ENCODE data around the gene TCF12. TPM values are rescaled to one million over a fixed set of nuclear protein-coding genes. Genes with fewer than 3 reads are reported as not detected.

TCF12 gene
- polyA plus RNA-seq, 4 donors = 15.4 to 62.0 (median 18.5) TPM

DNA sequence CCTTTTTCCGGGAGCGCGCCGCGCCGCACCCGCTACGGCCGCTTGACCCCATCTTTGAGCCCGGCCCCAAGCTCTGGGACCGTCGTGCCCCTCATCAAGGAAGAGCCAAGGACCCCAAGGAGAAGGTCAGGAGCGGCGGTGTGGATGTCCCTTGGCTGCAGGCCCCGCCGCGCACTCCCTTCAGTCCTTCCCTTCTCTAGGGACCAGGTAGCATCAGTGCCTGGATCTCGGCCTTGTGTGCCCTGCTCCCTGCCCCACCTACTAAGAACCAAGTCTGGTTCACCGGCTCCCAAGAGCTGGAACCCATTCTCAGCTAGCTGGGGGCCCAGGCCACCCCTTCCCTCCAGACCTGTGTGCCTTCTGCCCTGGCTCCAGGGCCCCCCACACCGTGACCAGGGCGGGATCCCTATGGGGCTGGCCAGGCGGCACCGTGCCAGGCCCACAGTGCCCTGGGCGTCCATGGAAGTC lies 388.5 kb downstream of the TCF12 start:
- DNase-seq (no peak), FAIRE-seq (no peak)
- H3K36me3 ChIP-seq (ENCODE audit: control insufficient read depth in 3 of 3, insufficient read depth in 2 of 3, low read depth in 1 of 3, low read length in 3 of 3) = no peaks in the 10 kb centered on the region
- WGBS, 3 donors = 38 to 46% (median 41%) methylated on average over 24 of the region's 24 CpGs
- no peaks in the 10 kb centered on the region for H3K9me3 ChIP-seq (ENCODE audit: control insufficient read depth in 2 of 2, insufficient read depth in 1 of 2, low read depth in 1 of 2, low read length in 1 of 2)
- H3K4me3 ChIP-seq (ENCODE audit: low read depth in 1 of 3, low read length in 3 of 3) = peak overlapping the region in 2 of 3 donors; percentile 48 to 73
- peaks cover 0 to 47% (median 0%) of the 10 kb centered on the region in 3 donors for H3K4me1 ChIP-seq (ENCODE audit: control insufficient read depth in 3 of 3, insufficient read depth in 2 of 3, low read depth in 1 of 3, low read length in 2 of 3)
- H3K27me3 ChIP-seq (ENCODE audit: control insufficient read depth in 3 of 3, insufficient read depth in 3 of 3, low read length in 3 of 3) = no peaks in the 10 kb centered on the region
- H3K27ac ChIP-seq (ENCODE audit: low read depth in 1 of 3, low read length in 2 of 3) = peak overlapping the region in 2 of 3 donors; percentile 26 to 72

DNA sequence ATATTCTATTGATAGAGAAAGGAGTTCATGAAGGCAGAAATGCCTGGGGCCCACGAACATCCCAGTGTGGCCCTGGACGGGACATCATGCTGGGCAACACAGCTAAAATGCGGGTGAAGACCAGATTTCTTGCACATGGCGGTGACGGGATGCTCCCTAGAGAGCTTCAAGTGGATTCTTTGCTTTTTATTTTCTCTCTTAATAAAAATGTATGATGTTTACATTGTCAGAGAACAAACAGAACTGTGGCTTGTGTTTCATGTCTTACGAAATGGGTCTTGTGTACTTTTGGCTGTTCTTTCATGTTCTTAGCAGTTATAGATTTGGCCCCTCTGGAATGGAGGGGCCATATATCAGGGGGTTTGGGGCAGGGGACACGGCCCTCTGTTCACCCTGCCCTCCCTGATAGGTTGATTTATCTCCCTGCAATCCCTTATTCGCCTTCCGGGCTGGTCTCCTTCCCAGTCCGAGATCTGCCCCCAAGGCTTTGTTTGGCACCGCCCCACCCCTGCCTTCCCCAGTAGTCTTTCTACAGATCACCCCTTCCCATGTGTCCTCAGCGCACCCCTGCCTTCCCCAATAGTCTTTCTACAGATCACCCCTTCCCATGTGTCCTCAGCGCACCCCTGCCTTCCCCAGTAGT lies 389.2 kb downstream of the TCF12 start:
- H3K9me3 ChIP-seq (ENCODE audit: control insufficient read depth in 2 of 2, insufficient read depth in 1 of 2, low read depth in 1 of 2, low read length in 1 of 2) = no peaks in the 10 kb centered on the region
- no peaks in the 10 kb centered on the region for H3K36me3 ChIP-seq (ENCODE audit: control insufficient read depth in 3 of 3, insufficient read depth in 2 of 3, low read depth in 1 of 3, low read length in 3 of 3)
- H3K27me3 ChIP-seq (ENCODE audit: control insufficient read depth in 3 of 3, insufficient read depth in 3 of 3, low read length in 3 of 3) = no peaks in the 10 kb centered on the region
- WGBS, 3 donors = 76 to 84% (median 81%) methylated on average over 12 to 13 of the region's 13 CpGs
- DNase-seq (no peak), FAIRE-seq (no peak)
- H3K4me1 ChIP-seq (ENCODE audit: control insufficient read depth in 3 of 3, insufficient read depth in 2 of 3, low read depth in 1 of 3, low read length in 2 of 3) = peaks cover 0 to 53% (median 0%) of the 10 kb centered on the region in 3 donors
- no peak overlapping the region for H3K4me3 ChIP-seq (ENCODE audit: low read depth in 1 of 3, low read length in 3 of 3)
- no peak overlapping the region for H3K27ac ChIP-seq (ENCODE audit: low read depth in 1 of 3, low read length in 2 of 3)

DNA sequence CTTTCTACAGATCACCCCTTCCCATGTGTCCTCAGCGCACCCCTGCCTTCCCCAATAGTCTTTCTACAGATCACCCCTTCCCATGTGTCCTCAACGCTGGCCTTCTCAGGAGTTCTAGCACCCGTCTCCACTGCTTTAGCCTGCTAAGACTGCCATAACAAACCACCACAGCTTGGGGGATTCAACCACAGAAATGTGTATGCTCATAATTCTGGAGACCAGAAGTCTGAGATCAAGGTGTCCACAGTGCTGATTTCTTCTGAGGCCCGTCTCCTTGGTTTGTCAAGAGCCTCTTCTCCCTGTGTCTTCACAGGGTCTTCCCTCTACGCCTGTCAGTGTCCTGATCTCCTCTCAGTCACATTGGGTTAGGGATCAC lies 389.7 kb downstream of the TCF12 start:
- H3K27ac ChIP-seq (ENCODE audit: low read depth in 1 of 3, low read length in 2 of 3) = no peak overlapping the region
- H3K4me1 ChIP-seq (ENCODE audit: control insufficient read depth in 3 of 3, insufficient read depth in 2 of 3, low read depth in 1 of 3, low read length in 2 of 3) = peaks cover 0 to 58% (median 2%) of the 10 kb centered on the region in 3 donors

DNA sequence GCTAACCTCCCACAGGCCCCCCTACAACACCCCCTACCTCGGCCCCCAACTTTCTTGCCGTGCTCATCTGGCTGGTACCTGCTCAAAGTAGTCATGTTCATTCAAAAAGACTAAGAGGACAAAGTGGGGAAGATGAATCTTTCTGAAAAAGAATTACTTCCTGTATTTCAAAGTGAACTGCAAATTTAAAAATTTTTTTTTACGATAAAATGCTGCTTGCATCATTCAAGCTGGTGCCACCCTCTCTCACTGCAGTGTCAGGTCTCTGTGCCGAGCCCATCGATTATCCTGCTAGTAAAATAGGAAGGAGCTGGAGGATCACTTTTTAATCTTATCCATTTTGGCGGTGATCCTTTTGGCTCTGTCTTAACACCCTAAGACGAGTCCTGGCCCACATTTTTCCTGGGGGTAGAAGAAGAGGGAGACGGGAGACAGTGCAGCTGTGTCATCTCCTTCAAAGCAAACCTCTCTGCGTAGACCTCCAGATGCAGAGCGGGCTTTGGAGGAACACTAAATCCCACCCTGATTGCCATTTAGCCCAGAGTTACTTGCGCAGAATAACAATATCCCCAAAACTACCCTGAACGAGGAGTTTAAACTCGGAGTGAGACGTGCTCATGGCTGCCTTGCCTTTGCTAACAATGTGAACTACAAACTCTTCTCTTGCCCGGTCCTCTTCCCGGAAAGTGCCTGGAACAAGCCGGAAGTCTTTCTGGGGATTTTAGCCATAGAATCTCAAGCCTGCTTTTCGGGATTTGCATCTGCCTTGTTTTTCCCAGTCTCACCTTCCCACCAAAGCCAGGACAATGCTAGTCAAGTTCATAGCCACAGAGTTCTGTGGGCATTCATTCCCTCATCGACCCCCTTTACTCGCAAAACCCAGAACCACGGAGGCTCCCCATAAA lies 391.7 kb downstream of the TCF12 start:
- H3K27me3 ChIP-seq (ENCODE audit: control insufficient read depth in 3 of 3, insufficient read depth in 3 of 3, low read length in 3 of 3) = no peaks in the 10 kb centered on the region
- peak overlapping the region in 2 of 3 donors; percentile 89 to 95 for H3K27ac ChIP-seq (ENCODE audit: low read depth in 1 of 3, low read length in 2 of 3)
- peaks cover 0 to 64% (median 2%) of the 10 kb centered on the region in 3 donors for H3K4me1 ChIP-seq (ENCODE audit: control insufficient read depth in 3 of 3, insufficient read depth in 2 of 3, low read depth in 1 of 3, low read length in 2 of 3)
- no peaks in the 10 kb centered on the region for H3K9me3 ChIP-seq (ENCODE audit: control insufficient read depth in 2 of 2, insufficient read depth in 1 of 2, low read depth in 1 of 2, low read length in 1 of 2)
- FAIRE-seq = no peak
- no peak overlapping the region for H3K4me3 ChIP-seq (ENCODE audit: low read depth in 1 of 3, low read length in 3 of 3)
- no peak for DNase-seq
- WGBS, 3 donors = 77 to 91% (median 88%) methylated on average over 21 of the region's 21 CpGs
- no peaks in the 10 kb centered on the region for H3K36me3 ChIP-seq (ENCODE audit: control insufficient read depth in 3 of 3, insufficient read depth in 2 of 3, low read depth in 1 of 3, low read length in 3 of 3)

More for the DNA sequence above, 389.7 kb downstream of the TCF12 start:
- H3K27me3 ChIP-seq (ENCODE audit: control insufficient read depth in 3 of 3, insufficient read depth in 3 of 3, low read length in 3 of 3) = no peaks in the 10 kb centered on the region
- 93 to 95% (median 94%) methylated on average over 5 of the region's 5 CpGs for WGBS, 3 donors
- FAIRE-seq (no peak), DNase-seq (no peak)
- H3K4me3 ChIP-seq (ENCODE audit: low read depth in 1 of 3, low read length in 3 of 3) = no peak overlapping the region
- H3K36me3 ChIP-seq (ENCODE audit: control insufficient read depth in 3 of 3, insufficient read depth in 2 of 3, low read depth in 1 of 3, low read length in 3 of 3) = no peaks in the 10 kb centered on the region
- no peaks in the 10 kb centered on the region for H3K9me3 ChIP-seq (ENCODE audit: control insufficient read depth in 2 of 2, insufficient read depth in 1 of 2, low read depth in 1 of 2, low read length in 1 of 2)

DNA sequence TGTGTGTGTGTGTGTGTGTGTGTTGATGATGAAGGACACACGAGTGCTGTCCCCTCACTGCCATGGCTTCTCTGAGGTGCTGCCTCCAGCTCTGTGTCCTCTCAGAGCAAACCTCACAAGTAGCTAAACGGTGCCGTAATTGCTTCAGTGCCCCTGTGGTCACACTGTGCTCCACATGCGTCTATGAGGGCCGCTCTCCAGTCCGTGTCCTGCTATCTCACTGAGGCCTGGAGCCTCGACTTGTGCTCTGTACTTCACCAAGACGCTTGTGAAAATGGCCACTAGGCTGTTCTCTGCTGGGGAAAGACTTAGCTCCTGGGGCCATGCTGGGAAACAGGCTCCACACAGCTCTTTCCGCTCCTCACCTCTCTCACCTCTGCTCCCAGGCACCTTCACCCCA lies 392.4 kb downstream of the TCF12 start:
- FAIRE-seq (no peak), DNase-seq (no peak)
- Histone ChIP-seq H3K27ac (ENCODE audit: low read depth in 1 of 3, low read length in 2 of 3) (peak overlapping the region; percentile 86 to 95 (median 89)), H3K36me3 (ENCODE audit: control insufficient read depth in 3 of 3, insufficient read depth in 2 of 3, low read depth in 1 of 3, low read length in 3 of 3) (no peaks in the 10 kb centered on the region), H3K9me3 (ENCODE audit: control insufficient read depth in 2 of 2, insufficient read depth in 1 of 2, low read depth in 1 of 2, low read length in 1 of 2) (no peaks in the 10 kb centered on the region), H3K27me3 (ENCODE audit: control insufficient read depth in 3 of 3, insufficient read depth in 3 of 3, low read length in 3 of 3) (no peaks in the 10 kb centered on the region), H3K4me1 (ENCODE audit: control insufficient read depth in 3 of 3, insufficient read depth in 2 of 3, low read depth in 1 of 3, low read length in 2 of 3) (peaks cover 0 to 59% (median 2%) of the 10 kb centered on the region in 3 donors), H3K4me3 (ENCODE audit: low read depth in 1 of 3, low read length in 3 of 3) (no peak overlapping the region)
- WGBS, 3 donors = 81 to 93% (median 91%) methylated on average over 9 of the region's 9 CpGs

DNA sequence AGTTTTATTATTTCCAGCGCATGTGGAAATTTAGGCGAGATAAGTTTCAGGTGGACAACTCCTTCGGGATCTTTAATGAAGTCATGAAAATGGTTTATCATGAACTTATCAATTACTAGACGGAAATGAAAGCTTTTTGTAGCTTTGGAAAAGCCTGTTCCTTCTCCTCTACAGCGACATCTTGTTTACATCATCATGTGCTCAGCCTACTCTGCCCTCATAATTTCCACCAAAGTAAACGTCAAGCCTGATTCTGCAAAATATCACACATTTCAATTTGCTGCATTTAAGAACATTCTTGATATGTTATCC lies 393.5 kb downstream of the TCF12 start:
- WGBS, 3 donors = 14 to 57% (median 32%) methylated on average over 6 of the region's 6 CpGs
- H3K27me3 ChIP-seq (ENCODE audit: control insufficient read depth in 3 of 3, insufficient read depth in 3 of 3, low read length in 3 of 3) = no peaks in the 10 kb centered on the region
- FAIRE-seq = no peak

DNA sequence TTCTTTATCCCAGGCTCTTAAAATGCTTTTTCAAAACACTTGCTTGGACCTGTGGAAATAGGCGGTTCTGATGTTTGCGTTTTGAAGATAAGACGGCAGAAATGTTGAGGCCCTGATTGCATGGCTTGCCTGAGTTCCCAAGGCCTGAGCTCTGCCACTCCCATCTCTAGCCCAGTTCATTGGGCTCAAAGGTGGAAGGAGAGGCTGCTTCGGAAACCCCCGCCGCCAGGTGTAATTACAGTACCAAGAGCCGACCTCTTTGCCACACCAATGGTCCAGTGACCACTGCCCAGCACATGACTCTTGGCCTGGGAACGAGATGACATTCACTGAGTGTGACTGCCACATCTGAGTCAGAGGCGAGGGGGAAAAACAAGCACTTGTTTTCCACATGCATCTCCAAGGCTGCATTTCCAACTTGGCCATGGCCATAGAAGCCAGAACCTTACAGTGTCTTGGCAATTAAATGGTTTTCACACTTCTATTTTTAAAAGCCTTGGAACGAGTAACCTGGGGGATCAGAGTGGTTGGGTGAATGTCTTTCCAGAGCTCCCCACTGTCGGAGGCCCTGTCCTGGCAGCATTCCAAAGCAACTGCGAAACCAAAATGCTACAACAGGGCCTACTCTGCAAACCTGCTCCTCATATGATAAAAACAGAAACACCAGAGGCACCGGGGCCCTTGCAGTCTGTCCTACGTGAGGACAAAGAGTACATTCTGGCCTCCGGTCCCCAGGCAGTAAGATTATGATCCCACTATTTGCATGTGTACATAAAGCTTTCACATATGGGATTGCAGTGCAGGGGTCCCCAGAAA lies 394.1 kb downstream of the TCF12 start:
- H3K27me3 ChIP-seq (ENCODE audit: control insufficient read depth in 3 of 3, insufficient read depth in 3 of 3, low read length in 3 of 3) = no peaks in the 10 kb centered on the region
- no peak overlapping the region for H3K4me3 ChIP-seq (ENCODE audit: low read depth in 1 of 3, low read length in 3 of 3)
- FAIRE-seq = no peak
- peak; percentile 96 to 98 for DNase-seq
- H3K27ac ChIP-seq (ENCODE audit: low read depth in 1 of 3, low read length in 2 of 3) = peak overlapping the region; percentile 62 to 95 (median 94)
- H3K9me3 ChIP-seq (ENCODE audit: control insufficient read depth in 2 of 2, insufficient read depth in 1 of 2, low read depth in 1 of 2, low read length in 1 of 2) = no peaks in the 10 kb centered on the region
- no peaks in the 10 kb centered on the region for H3K36me3 ChIP-seq (ENCODE audit: control insufficient read depth in 3 of 3, insufficient read depth in 2 of 3, low read depth in 1 of 3, low read length in 3 of 3)
- WGBS, 3 donors = 17 to 64% (median 32%) methylated on average over 15 of the region's 15 CpGs
- H3K4me1 ChIP-seq (ENCODE audit: control insufficient read depth in 3 of 3, insufficient read depth in 2 of 3, low read depth in 1 of 3, low read length in 2 of 3) = peaks cover 0 to 45% (median 2%) of the 10 kb centered on the region in 3 donors

More for the DNA sequence above, 393.5 kb downstream of the TCF12 start:
- H3K27ac ChIP-seq (ENCODE audit: low read depth in 1 of 3, low read length in 2 of 3) = peak overlapping the region; percentile 62 to 95 (median 89)
- H3K4me1 ChIP-seq (ENCODE audit: control insufficient read depth in 3 of 3, insufficient read depth in 2 of 3, low read depth in 1 of 3, low read length in 2 of 3) = peaks cover 0 to 50% (median 2%) of the 10 kb centered on the region in 3 donors
- H3K9me3 ChIP-seq (ENCODE audit: control insufficient read depth in 2 of 2, insufficient read depth in 1 of 2, low read depth in 1 of 2, low read length in 1 of 2) = no peaks in the 10 kb centered on the region
- H3K36me3 ChIP-seq (ENCODE audit: control insufficient read depth in 3 of 3, insufficient read depth in 2 of 3, low read depth in 1 of 3, low read length in 3 of 3) = no peaks in the 10 kb centered on the region
- no peak for DNase-seq
- H3K4me3 ChIP-seq (ENCODE audit: low read depth in 1 of 3, low read length in 3 of 3) = no peak overlapping the region

DNA sequence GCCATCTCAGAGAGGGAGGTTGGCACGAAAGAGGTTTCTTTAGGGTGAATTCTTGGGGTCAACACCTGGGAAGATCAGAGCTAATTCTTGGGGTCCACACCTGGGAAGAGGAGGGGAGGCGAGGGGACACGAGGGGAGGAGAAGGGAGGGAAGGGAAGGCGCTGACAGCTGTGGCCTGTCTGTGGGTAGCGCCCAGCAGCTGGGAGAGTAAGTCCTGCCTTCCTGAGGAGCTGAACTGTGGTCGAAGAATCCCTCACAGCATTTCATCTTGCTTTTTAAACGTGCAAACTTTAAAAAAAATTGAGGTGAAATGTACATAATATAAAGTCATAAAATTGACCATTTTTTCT lies 394.7 kb downstream of the TCF12 start:
- Histone ChIP-seq H3K4me1 (ENCODE audit: control insufficient read depth in 3 of 3, insufficient read depth in 2 of 3, low read depth in 1 of 3, low read length in 2 of 3) (peaks cover 0 to 44% (median 2%) of the 10 kb centered on the region in 3 donors), H3K36me3 (ENCODE audit: control insufficient read depth in 3 of 3, insufficient read depth in 2 of 3, low read depth in 1 of 3, low read length in 3 of 3) (no peaks in the 10 kb centered on the region), H3K9me3 (ENCODE audit: control insufficient read depth in 2 of 2, insufficient read depth in 1 of 2, low read depth in 1 of 2, low read length in 1 of 2) (peaks cover 0 to under 1% of the 10 kb centered on the region in 2 donors), H3K27me3 (ENCODE audit: control insufficient read depth in 3 of 3, insufficient read depth in 3 of 3, low read length in 3 of 3) (no peaks in the 10 kb centered on the region), H3K27ac (ENCODE audit: low read depth in 1 of 3, low read length in 2 of 3) (peak overlapping the region; percentile 62 to 95 (median 94)), H3K4me3 (ENCODE audit: low read depth in 1 of 3, low read length in 3 of 3) (no peak overlapping the region)
- WGBS, 3 donors = 63 to 72% (median 71%) methylated on average over 7 of the region's 7 CpGs
- FAIRE-seq = no peak
- no peak for DNase-seq

All from small intestine (tissue), 7 donors.